IPS-18c (cell line): ENCODE results near the gene LHFPL6.

Experiments
- H3K4me3 ChIP-seq: 2 replicates; pipeline ENCODE4 v1.7.0; 2013; ENCODE audit warnings: low read depth, mild to moderate bottlenecking, low read length, moderate library complexity; ENCODE audit not compliant: insufficient read depth
- H3K9me3 ChIP-seq: one replicate; pipeline ENCODE4 v1.6.1; 2013; ENCODE audit warnings: mild to moderate bottlenecking, low read length, moderate library complexity; ENCODE audit not compliant: control insufficient read depth, insufficient read depth

LHFPL6 gene

DNA sequence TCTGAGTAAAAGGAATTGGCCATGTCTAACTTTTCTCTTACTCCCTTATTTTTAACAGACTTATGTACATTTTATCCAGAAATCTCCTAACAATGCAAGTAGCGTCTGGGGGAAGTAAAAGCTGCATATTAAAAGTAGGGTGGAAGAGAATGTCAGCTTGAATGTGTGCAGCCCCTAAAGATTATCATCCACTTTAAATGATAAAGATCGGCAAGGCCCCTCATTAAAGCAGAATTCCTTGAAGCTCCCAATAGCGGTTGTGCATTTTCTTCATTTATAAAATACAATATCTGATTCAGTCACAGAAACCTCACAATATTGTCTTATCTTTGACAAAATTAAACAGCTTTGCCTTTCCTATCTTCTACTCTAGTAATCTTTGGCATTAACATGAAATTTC, 184.6 kb downstream of the LHFPL6 start:
- no peaks in the 10 kb centered on the region for H3K9me3 ChIP-seq
- no peak overlapping the region for H3K4me3 ChIP-seq

DNA sequence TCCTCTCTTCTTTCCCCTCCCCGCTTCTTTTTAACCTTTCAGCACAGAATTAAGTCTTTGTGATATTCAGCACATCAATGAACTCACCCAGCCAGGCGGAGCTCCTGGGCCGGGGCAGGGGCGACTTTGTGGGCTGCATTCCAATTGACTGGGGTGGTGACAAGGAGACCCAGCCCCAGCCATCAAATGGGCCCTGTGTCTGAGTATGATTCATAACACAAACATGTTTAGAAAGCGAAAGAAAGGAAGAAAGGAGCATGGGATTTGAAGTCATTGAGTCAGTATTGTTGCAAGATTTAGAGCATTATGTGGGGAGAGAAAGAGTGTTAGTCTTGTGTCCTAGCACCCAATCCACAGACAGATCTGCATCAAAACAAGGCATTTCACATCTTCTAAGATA, 185.3 kb downstream of the LHFPL6 start:
- Histone ChIP-seq H3K4me3 (0 out of 2 replicates have a peak overlapping the region, but pooled peaks have one; percentile 10), H3K9me3 (no peaks in the 10 kb centered on the region)

DNA sequence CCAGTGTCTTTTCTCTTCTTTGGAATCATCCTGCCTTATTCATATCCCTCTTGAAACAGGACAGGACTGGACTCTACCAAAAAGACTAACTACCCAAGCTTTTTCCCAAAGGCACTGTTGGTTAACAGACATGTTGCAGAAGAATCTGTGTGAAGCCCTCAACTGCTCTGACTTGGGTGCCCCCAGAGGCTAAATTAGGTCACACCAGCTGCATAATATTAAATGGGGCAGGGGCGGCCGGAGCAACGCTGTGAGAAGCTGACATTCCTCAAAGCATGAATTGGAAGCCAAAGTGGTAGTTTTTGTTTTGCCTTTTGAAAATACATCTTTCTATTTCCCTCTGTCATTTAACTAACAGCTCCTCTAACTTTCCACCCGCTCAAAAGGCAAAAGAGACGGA, 185.9 kb downstream of the LHFPL6 start:
- Histone ChIP-seq H3K9me3 (no peaks in the 10 kb centered on the region), H3K4me3 (0 out of 2 replicates have a peak overlapping the region, but pooled peaks have one; percentile 10)

DNA sequence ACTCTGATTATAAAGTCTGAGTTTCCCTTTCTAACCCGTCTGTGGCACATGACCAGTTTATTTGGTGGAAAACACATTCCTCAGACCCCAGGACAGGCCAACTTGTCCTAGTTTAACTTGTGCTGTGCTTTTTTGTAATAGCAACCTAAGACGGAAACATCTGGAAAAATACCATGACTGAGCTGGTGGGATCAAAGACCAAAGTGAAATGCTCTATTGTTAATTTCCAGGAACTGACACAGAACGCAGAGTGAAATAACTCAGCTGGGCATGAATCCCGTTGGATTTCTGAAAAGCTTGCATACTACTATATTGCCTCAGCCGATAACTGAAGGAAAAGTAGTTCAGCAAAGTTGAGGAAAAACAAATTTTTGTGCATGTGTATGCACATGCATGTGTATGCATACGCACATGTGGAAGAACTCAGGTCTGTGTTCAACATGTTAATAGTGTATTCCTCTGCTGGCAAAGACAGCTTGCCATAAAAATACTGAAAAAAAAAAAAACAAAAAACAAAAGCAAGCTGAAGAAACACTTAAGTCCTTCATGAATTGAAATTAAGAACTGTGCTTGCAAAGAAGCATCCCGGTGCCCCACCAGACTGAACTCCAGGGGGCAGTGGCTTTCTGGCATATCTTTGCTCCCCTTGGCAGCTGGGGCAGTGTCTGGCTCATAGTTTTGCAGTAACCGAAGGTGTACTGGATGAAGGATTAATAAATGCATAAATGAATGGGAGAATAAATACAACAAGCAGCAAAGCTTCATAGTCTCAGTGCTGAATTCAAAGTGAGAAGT, 187.8 kb downstream of the LHFPL6 start:
- Histone ChIP-seq H3K9me3 (no peaks in the 10 kb centered on the region), H3K4me3 (no peak overlapping the region)

DNA sequence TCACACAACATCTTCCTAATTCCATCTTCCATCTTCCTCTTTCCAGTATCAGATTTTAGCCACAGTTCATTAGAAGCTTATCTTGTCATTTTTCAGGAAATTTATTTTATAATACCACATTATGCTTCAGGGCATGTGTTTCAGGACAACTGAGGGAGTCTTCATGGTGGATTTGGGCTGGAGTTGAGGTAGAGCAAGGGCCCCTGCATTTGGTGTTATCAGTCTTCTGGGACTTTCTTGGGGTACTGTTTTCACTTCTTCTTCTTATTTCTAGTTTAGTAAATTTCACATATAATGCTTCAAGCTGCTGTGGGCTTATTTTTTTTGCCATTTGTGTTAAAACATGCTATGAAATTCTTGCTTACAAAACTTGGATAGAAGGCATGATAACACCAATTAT, 188.7 kb downstream of the LHFPL6 start:
- Histone ChIP-seq H3K4me3 (no peak overlapping the region), H3K9me3 (no peaks in the 10 kb centered on the region)

DNA sequence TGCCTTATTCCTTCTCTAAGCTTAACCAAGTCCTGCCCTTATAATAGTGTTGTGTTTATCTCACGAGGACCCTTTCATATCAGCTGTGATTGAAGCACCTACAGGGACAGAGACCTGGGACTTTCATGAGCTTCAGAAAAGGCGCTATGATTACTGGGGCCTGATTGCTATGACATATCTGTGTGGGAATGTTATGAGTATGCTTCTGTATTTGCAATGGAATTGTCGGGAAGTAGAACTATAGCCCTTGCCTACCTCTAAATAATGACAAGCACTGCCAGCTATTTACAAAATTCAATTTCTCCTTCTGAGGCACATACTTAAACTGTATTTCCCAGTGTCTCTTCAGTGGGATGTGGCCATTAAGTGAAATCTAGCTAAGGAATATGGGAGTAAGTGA, 191.5 kb downstream of the LHFPL6 start:
- H3K9me3 ChIP-seq = no peaks in the 10 kb centered on the region
- no peak overlapping the region for H3K4me3 ChIP-seq

DNA sequence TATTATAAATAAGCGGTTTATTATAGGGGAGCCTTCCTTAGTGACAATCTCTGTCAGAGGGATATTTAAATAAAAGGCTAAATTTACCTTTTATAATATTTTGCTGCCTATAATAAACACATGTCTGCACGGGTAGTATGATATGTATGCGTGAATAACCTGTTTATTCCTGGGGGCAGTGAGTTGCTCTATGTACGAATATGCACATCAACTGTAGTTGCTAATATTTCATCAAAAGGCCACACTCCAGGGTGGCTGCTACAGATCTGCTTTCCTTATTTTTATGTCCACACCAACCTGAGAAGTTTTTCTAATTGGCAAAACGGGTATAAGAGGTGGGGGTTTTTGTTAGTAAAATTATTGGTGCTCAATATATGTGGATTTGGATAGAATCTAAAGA, 192.0 kb downstream of the LHFPL6 start:
- Histone ChIP-seq H3K9me3 (no peaks in the 10 kb centered on the region), H3K4me3 (no peak overlapping the region)

DNA sequence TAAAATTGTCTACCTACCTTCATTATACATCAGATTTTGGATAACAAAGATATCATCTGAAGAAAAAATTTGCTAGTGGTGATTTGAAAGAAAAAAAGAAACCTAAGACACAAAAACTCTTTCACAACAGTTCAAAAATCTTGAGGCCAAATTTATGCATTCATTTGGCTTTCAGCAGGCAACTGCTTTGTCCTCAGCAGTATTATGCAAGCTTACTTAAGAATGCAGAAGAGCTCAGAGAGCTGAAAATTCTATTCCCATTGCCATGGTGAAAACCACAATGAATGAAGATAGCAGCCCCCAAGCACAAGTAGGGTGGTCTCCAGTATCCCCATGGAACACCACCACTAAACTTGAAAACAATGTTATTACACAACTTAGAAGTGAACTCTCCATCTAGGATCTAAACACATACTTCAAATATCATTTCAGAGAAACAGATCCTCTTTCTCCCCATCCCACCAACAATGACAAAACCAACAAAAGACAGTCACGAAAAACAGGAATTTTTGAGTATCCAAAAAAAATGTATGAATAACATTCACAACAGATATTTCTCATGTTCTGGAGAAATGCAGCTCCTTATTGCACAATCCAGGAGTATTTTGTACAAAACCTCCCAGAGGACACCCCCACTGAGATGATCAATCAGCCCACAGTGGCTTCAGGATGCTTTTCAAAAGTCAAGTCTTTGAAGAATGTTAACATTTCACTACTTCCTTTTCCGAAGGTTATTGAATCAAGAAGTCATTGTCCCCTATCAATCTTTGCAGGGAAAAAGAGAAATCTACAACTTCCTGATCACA, 192.7 kb downstream of the LHFPL6 start:
- Histone ChIP-seq H3K4me3 (no peak overlapping the region), H3K9me3 (no peaks in the 10 kb centered on the region)

DNA sequence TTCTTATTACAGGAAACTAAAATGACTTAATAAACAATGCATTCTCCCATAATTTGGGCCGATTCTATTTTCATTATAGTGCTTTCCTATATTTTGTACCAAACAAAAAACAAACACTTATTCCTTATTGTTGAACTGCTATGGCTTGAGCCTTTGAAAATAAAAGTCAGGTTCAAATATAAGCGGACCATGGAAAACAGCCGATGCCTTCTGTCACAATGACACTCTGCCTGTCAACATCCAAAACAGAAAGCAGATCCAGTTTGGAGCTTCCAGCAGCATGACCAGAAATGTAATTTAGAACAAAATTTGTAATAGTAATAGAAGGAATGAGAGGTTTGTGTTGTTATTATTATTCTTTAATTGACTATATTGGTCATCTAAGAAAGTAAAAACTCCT, 194.5 kb downstream of the LHFPL6 start:
- H3K4me3 ChIP-seq = no peak overlapping the region

DNA sequence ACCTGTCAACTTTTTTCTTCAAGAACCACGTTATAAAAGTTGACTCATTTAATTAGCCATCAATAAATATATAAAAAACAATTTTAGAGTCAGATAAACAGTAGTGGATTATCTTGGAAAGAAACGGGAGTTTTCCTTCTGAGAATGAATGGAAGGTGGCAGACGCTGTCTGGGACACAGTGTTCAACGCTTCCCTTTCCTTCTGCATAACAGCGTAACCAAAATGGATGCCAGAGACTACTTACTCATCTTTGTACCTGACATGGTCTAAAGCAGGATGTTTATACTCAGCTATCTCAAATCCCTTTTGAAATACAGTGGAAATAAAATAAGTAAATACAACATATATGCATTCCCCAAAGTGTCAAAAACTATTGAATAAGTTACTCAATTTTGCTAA, 195.2 kb downstream of the LHFPL6 start:
- Histone ChIP-seq H3K4me3 (no peak overlapping the region), H3K9me3 (no peaks in the 10 kb centered on the region)

More for the DNA sequence above, 194.5 kb downstream of the LHFPL6 start:
- no peaks in the 10 kb centered on the region for H3K9me3 ChIP-seq

DNA sequence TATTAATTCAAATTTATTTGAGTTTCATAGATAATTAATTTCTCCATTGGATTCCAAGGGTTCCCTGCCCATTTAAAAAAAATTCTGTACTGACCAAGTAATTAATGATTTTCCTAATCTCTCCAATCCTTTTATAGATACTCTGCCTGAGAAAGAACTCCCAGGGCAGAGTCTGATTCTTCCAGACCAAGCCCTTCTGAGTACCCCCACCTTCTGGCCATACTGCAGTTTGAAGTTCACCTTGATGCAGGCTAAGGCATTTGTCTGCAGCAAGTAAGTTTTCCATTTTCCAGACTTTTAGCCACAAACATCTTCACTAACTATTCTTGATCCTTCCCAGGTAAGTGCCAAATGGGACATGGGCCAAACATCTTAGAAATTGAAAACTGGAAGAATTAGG, 195.9 kb downstream of the LHFPL6 start:
- H3K4me3 ChIP-seq = no peak overlapping the region

DNA sequence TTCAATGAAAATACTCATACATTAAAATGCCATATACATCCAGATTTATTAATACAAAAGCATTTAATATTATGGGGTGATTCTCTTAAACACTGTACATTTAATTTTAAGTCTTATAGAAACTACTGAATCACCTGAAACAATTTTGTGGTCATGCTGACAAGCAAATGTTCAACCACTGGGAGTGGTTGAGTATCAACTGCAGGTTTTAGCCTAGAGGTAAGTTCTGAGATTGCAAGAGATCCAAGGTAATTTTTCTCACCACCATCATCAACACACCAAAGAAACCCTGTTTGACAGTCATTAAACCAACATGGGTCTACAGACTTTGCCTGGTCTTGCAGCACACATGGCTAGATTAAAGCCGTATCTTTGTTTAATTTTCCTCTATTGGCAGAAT, 196.3 kb downstream of the LHFPL6 start:
- H3K9me3 ChIP-seq = no peaks in the 10 kb centered on the region
- no peak overlapping the region for H3K4me3 ChIP-seq

More for the DNA sequence above, 195.9 kb downstream of the LHFPL6 start:
- no peaks in the 10 kb centered on the region for H3K9me3 ChIP-seq

DNA sequence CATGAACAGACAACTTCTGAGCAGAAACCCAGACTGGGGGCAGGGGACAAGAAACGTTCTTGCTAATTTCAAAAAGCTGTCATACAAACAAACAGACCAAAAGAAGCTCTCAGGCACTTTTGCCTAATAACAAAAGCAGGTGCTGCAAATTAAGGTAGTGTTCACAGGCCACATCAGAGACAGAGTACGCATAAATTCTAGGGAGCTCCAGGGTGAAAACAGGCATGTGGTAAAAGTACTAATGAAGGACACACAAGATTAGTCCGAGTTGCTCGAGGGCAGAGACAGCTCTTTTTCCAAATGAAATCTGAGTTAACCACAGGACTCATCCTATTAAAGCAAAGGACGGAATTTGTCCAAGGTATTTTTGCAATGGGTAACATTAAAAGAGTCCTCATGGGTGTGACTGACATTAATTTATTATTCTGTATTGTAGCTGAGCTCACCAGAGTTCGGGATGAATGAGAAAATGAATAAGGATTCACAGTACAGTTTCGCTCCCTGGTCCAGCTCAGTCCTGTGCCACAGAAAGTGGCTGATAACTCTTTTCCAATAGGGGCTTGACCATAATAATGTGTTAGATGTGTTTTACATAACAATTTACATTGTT, 197.3 kb downstream of the LHFPL6 start:
- Histone ChIP-seq H3K4me3 (no peak overlapping the region), H3K9me3 (no peaks in the 10 kb centered on the region)

DNA sequence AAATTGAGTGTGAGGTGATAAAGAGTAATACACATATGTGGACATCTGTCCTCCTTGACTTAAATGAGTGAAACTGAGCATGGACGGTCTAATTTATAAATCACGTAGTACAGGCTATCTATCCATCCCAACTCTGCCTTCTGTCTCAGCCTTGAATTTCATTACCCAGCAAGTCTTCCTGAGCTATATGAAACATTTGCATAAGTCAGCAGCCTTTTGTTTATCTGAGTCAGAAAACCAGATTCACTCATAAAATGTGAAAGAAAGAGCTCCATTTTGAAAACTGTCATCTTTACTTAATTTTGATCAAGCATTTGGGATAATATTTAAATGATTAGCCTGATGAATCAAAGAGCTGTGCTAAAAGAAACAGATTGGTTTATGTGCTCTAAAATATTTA, 197.9 kb downstream of the LHFPL6 start:
- Histone ChIP-seq H3K9me3 (no peaks in the 10 kb centered on the region), H3K4me3 (no peak overlapping the region)

DNA sequence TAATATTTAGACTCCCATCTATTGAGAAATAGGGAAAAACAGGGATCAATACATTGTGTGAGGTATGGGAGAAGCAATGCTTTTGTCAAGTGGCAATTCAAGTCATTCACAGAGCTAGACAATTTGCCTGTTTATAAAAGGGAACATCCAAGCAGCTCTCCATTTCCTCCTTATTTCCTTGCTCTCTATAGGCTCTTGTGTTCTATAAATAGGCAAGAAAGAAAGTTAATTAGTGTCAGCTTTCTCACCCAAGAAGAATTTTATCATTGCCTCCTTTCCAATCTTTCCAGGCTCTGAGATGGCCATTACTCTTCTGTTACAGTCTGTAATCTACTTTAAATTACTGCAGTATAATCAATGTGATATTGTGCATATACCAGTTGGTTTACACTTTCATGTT, 199.9 kb downstream of the LHFPL6 start:
- H3K4me3 ChIP-seq = no peak overlapping the region
- no peaks in the 10 kb centered on the region for H3K9me3 ChIP-seq

DNA sequence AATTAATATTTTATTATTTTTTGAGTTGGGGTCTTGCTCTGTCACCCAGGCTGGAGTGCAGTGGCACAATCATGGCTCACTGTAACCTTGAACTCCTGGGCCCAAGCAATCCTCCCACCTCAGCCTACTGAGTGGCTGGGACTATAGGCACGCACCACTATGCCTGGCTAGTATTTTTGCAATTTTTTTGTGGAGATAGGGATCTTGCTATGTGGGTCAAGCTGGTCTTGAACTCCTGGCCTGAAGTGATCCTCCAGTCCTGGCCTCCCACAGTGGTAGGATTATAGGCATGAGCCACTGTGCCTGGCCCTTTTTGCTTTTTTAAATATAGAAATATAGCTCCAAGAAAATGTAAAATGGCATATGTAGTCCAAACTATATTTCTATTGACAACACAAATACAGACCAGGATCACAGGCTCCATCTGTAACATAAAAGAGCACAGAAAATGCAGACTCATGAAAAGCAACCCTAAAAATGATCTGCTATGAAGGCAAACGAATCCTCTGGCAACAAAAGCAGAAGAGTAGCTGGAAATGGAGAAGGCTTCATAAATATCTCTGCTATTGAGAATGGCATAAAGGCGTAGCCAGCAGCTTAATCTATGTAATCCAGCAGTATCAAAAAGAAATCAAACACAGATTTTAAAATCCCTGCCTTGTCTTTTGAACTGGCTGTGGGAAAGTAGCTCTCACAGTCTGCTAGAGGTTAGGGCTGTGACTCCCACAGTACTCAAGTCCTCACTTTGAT, 200.6 kb downstream of the LHFPL6 start:
- H3K9me3 ChIP-seq = no peaks in the 10 kb centered on the region
- no peak overlapping the region for H3K4me3 ChIP-seq

DNA sequence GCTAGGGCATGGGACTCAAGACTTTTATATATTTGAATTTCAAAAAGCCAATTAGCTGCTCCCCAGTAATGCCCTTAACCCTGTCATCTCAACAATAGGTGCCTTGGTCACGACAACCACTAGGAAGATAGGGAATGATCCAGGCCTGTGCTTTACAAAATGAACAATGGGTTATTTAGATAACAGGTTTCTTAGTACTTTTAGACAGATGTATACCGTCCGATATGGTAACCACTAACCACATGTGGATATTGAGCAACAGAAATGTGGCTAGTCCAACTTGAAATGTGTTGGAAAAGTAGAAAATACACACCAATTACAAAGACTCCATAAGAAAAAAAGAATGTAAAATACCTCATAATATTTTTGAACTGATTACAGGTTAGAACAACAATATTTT, 201.2 kb downstream of the LHFPL6 start:
- no peak overlapping the region for H3K4me3 ChIP-seq
- no peaks in the 10 kb centered on the region for H3K9me3 ChIP-seq
